T-helper 1 cell treated with Interleukin-12 subunit alpha and Interleukin-12 subunit beta and Interleukin-4 antibody, amounts not matched to agents 30 μg/mL and 1 μg/mL, for 36 hours (primary cell): ENCODE data around the gene NFATC1.

ENCODE experiments used
- H3K27ac Mint-ChIP-seq: one replicate; pipeline ENCODE4 v1.8.0; 2021; ENCODE audit warnings: mild to moderate bottlenecking, mixed read lengths
- H3K27me3 Mint-ChIP-seq: one replicate; pipeline ENCODE4 v1.8.0; 2021; ENCODE audit warnings: low read depth, mixed read lengths
- H3K36me3 Mint-ChIP-seq: one replicate; pipeline ENCODE4 v1.8.0; 2021; ENCODE audit warnings: low read depth, mixed read lengths
- H3K4me1 Mint-ChIP-seq: one replicate; pipeline ENCODE4 v1.8.0; 2021; ENCODE audit warnings: low read depth, mixed read lengths
- H3K4me3 Mint-ChIP-seq: one replicate; pipeline ENCODE4 v1.8.0; 2021; ENCODE audit warnings: mild to moderate bottlenecking, moderate library complexity, mixed read lengths
- H3K9me3 Mint-ChIP-seq: one replicate; pipeline ENCODE4 v1.8.0; 2021; ENCODE audit warnings: mixed read lengths

Gene NFATC1

GRCh38 chr18:79485788-79486355, 90.1 kb downstream of the NFATC1 start:
- H3K4me3 Mint-ChIP-seq = no peak overlapping the region
- no peaks in the 10 kb centered on the region for H3K27me3 Mint-ChIP-seq
- no peaks in the 10 kb centered on the region for H3K36me3 Mint-ChIP-seq
- H3K9me3 Mint-ChIP-seq = no peaks in the 10 kb centered on the region
- no peaks in the 10 kb centered on the region for H3K4me1 Mint-ChIP-seq
- no peak overlapping the region for H3K27ac Mint-ChIP-seq

GRCh38 chr18:79486356-79487182, 90.8 kb downstream of the NFATC1 start:
- Mint-ChIP-seq H3K27me3 (no peaks in the 10 kb centered on the region), H3K4me3 (no peak overlapping the region), H3K4me1 (peaks cover 3% of the 10 kb centered on the region), H3K27ac (no peak overlapping the region), H3K36me3 (no peaks in the 10 kb centered on the region), H3K9me3 (no peaks in the 10 kb centered on the region)

DNA sequence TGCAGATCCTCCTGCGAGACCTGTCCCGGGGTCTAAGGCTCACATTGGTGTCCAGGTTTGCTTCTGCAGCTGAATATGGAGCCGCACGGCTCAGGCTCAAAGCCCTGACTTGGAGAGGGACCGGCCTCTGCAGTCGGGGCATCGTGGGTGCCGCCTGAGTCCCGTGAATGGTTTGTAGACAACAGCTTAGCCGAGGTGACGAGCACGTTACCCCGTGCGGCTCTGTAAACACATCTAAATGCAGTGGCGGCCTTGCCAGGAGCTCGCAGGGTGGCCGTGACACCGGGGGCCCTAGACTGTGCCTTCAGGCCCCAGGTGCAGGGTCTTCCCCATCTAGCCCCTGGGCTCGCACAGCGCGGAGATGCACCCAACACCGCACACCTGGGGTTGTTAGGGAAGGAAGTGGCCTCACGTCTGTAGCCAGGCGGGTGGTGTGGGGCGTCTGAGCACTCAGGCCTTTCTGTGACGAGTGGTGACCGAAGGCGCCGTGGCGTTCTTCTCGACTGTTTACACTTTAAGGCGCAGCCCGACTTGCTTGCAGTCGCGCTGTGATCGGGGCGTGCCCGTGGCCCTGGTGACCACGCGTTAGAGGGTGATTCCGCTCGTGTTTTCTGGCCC, 91.6 kb downstream of the NFATC1 start:
- H3K4me1 Mint-ChIP-seq = peaks cover 7% of the 10 kb centered on the region
- no peaks in the 10 kb centered on the region for H3K9me3 Mint-ChIP-seq
- no peak overlapping the region for H3K27ac Mint-ChIP-seq
- H3K36me3 Mint-ChIP-seq = peaks cover 2% of the 10 kb centered on the region
- H3K27me3 Mint-ChIP-seq = no peaks in the 10 kb centered on the region
- H3K4me3 Mint-ChIP-seq = no peak overlapping the region

DNA sequence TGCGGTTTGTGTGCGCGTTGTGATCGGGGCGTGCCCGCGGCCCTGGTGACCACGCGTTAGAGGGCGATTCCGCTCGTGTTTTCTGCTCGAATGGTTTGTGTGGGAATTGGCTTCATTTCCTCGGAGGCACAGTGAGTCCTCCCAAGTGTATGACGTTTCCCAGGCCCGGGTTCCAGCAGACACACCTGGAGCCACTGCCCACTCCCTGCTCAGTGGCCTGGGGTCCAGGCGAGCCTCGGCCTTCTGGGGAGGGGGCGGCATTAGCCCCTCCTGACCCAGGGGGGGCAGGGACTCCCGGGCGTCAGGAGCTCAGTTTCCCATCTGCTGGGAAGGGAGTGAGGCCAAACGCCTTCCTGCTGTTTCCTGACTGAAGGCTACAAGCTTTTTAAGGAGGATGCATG, 92.1 kb downstream of the NFATC1 start:
- Mint-ChIP-seq H3K27ac (no peak overlapping the region), H3K4me1 (peaks cover 9% of the 10 kb centered on the region), H3K4me3 (no peak overlapping the region), H3K36me3 (peaks cover 2% of the 10 kb centered on the region), H3K27me3 (no peaks in the 10 kb centered on the region), H3K9me3 (no peaks in the 10 kb centered on the region)

- Mint-ChIP-seq H3K9me3 (no peaks in the 10 kb centered on the region), H3K4me3 (no peak overlapping the region), H3K36me3 (peaks cover 2% of the 10 kb centered on the region), H3K27me3 (no peaks in the 10 kb centered on the region), H3K4me1 (peaks cover 9% of the 10 kb centered on the region), H3K27ac (no peak overlapping the region)
These were observed 92.8 kb downstream of the NFATC1 start for GRCh38 chr18:79488311-79489050.

DNA sequence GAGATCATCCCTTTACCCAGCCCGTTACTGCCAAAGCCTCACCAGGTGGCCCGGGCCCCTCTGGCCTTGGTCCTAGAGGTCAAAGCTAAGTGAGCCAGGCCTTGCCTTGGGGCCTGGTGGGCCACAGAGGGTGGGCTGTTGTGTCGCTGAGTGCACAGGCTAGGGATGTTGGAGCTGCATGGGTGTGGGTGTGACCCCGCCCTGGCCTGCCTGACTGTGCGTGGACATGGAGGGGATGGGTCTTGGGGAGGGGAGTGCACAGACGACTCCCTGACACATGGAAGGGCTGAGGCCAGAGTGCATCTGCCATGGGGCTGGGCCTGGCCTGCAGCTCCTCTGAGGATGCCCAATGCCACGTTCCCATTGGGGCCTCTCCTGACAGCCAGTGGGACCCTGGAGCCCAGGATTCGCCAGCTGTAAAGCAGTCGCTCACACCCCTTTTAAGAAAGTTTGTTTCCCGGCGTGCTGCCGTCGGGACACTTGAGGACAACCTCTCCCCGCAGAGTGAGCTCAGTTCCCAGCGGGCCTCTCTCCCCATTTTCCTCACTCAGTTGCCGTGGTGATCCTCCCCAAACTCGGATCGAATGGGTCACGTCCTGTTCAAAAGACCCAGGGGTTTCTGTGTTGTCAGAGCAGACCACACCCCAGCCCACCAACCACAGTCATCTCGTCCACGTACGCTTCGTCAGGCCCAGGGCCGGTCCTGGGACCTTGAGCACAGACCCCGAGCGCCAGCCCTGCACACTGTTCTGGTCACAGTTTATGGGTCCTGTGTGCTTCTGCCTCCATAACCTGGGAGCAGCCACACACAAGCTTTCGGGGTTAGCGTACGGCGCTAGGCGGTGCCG, 93.5 kb downstream of the NFATC1 start:
- Mint-ChIP-seq H3K27ac (no peak overlapping the region), H3K36me3 (peaks cover 2% of the 10 kb centered on the region), H3K4me1 (peaks cover 9% of the 10 kb centered on the region), H3K4me3 (no peak overlapping the region), H3K27me3 (no peaks in the 10 kb centered on the region), H3K9me3 (no peaks in the 10 kb centered on the region)

DNA sequence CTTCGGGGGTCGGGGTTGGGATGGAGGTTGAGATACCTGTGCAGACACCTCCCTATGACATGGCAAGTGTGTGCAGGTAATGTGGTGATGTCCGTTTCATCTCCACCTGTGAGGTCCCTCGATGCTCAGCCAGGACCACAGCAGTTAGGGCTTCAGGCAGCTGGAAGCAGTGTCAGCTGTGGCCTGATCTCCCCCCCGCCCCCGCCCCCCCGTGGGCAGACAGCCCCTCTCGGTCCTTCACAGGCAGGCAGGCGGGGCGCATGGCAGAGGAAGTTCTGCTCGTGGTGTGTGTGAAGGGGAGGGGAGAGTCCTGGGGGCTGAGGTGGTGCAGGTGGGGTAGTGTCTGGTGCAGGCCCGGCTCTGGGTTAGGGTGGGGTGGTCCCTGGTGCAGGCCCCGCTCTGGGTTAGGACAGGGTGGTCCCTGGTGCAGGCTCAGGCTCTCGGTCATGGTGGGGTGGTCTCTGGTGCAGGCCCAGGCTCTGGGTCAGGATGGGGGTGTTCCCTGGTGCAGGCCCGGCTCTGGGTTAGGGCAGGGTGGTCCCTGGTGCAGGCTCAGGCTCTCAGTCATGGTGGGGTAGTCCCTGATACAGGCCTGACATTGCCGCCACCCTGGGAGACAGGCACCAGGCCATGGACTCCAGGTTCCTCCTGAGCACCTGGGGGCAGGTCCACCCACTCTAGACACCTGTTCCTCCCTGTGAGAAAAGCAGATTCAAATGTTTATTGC, 94.3 kb downstream of the NFATC1 start:
- no peak overlapping the region for H3K4me3 Mint-ChIP-seq
- H3K27ac Mint-ChIP-seq = no peak overlapping the region
- H3K36me3 Mint-ChIP-seq = peaks cover 3% of the 10 kb centered on the region
- H3K9me3 Mint-ChIP-seq = peaks cover under 1% of the 10 kb centered on the region
- H3K4me1 Mint-ChIP-seq = peaks cover 9% of the 10 kb centered on the region
- H3K27me3 Mint-ChIP-seq = no peaks in the 10 kb centered on the region

DNA sequence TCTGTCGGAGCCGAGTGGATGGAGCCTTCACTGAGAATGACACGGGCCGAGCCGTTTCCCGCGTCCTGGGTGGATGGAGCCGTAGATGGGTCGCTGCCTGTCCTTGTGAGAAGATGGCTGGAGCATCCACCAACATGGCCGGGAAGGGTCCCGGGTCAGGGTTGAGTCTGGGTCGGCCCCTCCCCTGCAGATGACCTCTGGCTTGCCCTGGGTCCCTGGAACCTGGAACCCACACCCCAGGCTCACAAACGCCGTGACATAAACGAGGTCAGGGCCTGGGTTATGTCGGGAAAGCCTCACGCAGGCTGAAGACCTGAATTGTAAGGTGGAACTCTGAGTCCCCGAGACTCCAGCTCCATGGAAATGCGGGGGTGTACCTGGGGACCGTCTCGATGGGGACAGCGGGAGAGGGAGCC, 94.9 kb downstream of the NFATC1 start:
- Mint-ChIP-seq H3K9me3 (peaks cover 5% of the 10 kb centered on the region), H3K36me3 (peaks cover 8% of the 10 kb centered on the region), H3K27me3 (no peaks in the 10 kb centered on the region), H3K4me1 (peaks cover 9% of the 10 kb centered on the region), H3K27ac (no peak overlapping the region), H3K4me3 (no peak overlapping the region)

DNA sequence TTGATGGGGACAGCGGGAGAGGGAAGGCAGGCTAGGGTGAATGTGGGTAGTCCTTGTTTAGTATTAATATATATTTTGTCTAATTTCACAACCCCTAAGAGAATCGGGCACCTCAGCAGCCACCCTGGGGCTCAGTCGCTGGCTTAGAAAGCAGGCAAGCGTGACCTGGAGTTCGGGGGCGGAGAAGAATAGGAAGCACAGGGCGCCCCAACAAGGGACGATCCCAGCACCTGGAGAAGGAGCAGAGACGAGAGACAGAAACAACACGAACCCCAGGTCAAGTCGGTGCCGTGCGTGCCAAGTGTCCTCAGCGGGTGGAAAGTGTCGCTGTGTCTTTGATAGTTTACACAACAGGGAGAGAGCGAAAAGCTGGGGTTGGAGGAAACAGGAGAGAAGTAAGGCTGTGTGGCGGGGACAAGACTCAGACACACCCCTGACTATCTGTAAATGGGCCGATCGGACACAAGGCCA, 95.4 kb downstream of the NFATC1 start:
- Mint-ChIP-seq H3K4me1 (peaks cover 9% of the 10 kb centered on the region), H3K36me3 (peaks cover 10% of the 10 kb centered on the region), H3K27me3 (no peaks in the 10 kb centered on the region), H3K9me3 (peaks cover 7% of the 10 kb centered on the region), H3K4me3 (no peak overlapping the region), H3K27ac (no peak overlapping the region)

GRCh38 chr18:79493211-79493800, 97.6 kb downstream of the NFATC1 start:
- no peak overlapping the region for H3K4me3 Mint-ChIP-seq
- peaks cover 30% of the 10 kb centered on the region for H3K36me3 Mint-ChIP-seq
- no peaks in the 10 kb centered on the region for H3K27me3 Mint-ChIP-seq
- peaks cover 28% of the 10 kb centered on the region for H3K9me3 Mint-ChIP-seq
- H3K27ac Mint-ChIP-seq = no peak overlapping the region
- peaks cover 9% of the 10 kb centered on the region for H3K4me1 Mint-ChIP-seq

DNA sequence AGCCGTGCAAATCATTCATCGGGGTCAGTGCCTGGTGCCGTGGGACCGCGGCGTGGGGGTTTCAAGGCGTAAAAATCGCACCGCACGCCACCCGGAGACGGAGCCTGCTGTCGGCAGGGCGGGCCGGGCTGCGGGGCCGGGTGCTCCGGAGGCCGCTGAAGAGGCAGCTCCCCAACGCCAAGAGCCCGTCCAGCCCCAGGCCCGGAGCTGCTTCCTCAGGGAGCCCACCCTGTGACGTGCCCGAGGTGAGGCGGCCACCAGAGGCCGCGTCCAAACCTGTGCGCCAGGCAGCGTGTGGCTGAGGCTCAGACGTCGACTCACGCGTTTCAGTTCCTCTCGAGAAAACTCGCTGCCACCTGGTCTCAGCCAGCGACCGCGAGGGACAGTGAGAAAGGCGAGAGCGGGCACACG, 98.1 kb downstream of the NFATC1 start:
- Mint-ChIP-seq H3K4me1 (peaks cover 9% of the 10 kb centered on the region), H3K27ac (no peak overlapping the region), H3K9me3 (peaks cover 33% of the 10 kb centered on the region), H3K27me3 (no peaks in the 10 kb centered on the region), H3K36me3 (peaks cover 33% of the 10 kb centered on the region), H3K4me3 (no peak overlapping the region)

DNA sequence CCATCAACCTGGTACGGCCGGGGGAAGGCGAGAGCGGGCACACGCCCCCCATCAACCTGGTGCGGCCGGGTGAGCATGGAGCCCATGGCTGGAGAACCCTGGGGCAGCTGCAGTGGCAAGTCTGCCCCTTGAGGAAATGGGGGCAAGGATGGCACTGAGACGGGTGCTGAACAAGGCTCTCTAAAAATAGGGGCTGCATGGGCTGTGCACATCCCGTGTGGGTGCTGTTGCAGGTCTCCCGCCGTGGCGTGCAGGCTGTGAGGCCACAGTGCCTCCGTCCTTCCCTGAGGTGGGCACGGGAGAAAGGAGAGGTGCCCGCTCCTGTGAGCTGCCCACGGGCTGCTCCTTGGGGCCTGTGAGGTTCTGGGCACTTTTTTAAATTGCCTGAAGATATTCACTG, 99.2 kb downstream of the NFATC1 start:
- Mint-ChIP-seq H3K4me3 (no peak overlapping the region), H3K9me3 (peaks cover 44% of the 10 kb centered on the region), H3K4me1 (peaks cover 9% of the 10 kb centered on the region), H3K27me3 (no peaks in the 10 kb centered on the region), H3K27ac (no peak overlapping the region), H3K36me3 (peaks cover 39% of the 10 kb centered on the region)

- H3K27ac Mint-ChIP-seq = no peak overlapping the region
These were observed 99.9 kb downstream of the NFATC1 start for GRCh38 chr18:79495591-79496071.

More at GRCh38 chr18:79495591-79496071, 99.9 kb downstream of the NFATC1 start:
- peaks cover 45% of the 10 kb centered on the region for H3K36me3 Mint-ChIP-seq
- peaks cover 9% of the 10 kb centered on the region for H3K4me1 Mint-ChIP-seq
- peaks cover 51% of the 10 kb centered on the region for H3K9me3 Mint-ChIP-seq
- H3K4me3 Mint-ChIP-seq = no peak overlapping the region
- no peaks in the 10 kb centered on the region for H3K27me3 Mint-ChIP-seq
